OCI-LY7 (cell line): Measurements from ENCODE around the gene CFAP99.

Experiments
- EZH2phosphoT487 ChIP-seq: fragments of 200-600 bp; sonication (generic); IDR thresholded peaks from 2 replicates; pipeline ENCODE4 v1.6.1; 2018; ENCODE audit warnings: low read depth, borderline replicate concordance, mild to moderate bottlenecking, mixed run types, antibody characterized with exemption, low read length, moderate library complexity, mixed read lengths
- TF ChIP-seq, protein P1 (sequence below): fragments of 200-600 bp; sonication (generic); conservative IDR thresholded peaks from 2 replicates; pipeline ENCODE4 v1.5.1; 2014; ENCODE audit warnings: mild to moderate bottlenecking, antibody characterized with exemption, low read length, moderate library complexity, mixed read lengths

DNA sequence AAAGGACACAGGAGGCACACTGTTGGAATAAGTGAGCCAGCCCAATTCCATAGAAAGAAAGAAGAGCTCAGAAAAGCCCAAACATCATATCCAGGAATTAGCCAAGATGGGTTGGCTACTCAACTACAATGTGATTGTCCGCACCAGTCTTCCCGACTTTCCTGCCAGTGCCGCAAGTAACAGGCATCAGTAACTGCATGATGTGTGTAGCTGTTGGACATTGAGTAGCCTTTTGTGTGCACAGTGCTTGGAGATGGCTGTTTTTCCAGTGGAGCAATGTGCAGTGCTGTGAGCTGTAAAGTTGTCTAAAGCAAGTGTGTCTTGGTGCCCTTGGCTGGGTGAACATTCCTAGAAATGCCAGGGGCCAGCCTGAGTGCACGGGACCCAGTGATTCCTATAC is 88.5 kb downstream of the CFAP99 start:
- TF ChIP-seq, protein P1, sequence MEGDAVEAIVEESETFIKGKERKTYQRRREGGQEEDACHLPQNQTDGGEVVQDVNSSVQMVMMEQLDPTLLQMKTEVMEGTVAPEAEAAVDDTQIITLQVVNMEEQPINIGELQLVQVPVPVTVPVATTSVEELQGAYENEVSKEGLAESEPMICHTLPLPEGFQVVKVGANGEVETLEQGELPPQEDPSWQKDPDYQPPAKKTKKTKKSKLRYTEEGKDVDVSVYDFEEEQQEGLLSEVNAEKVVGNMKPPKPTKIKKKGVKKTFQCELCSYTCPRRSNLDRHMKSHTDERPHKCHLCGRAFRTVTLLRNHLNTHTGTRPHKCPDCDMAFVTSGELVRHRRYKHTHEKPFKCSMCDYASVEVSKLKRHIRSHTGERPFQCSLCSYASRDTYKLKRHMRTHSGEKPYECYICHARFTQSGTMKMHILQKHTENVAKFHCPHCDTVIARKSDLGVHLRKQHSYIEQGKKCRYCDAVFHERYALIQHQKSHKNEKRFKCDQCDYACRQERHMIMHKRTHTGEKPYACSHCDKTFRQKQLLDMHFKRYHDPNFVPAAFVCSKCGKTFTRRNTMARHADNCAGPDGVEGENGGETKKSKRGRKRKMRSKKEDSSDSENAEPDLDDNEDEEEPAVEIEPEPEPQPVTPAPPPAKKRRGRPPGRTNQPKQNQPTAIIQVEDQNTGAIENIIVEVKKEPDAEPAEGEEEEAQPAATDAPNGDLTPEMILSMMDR, result no peak
- no peak for TF ChIP-seq EZH2phosphoT487
